K562 (cell line): ENCODE measurements around the gene IRAK2. TPM values are rescaled to one million over a fixed set of nuclear protein-coding genes. Genes with fewer than 3 reads are reported as not detected.

Experiments used
- CUX1 ChIP-seq: fragments of 200-800 bp; sonication (Bioruptor generic); IDR thresholded peaks from 2 replicates; pipeline ENCODE4 v1.6.1; 2016; ENCODE audit warnings: missing genetic modification characterization, missing compliant biosample characterization
- EGR1 ChIP-seq: fragments of 450-650 bp; conservative IDR thresholded peaks from 2 replicates; pipeline ENCODE4 v1.6.1; 2017; ENCODE audit warnings: mild to moderate bottlenecking
- MAFG ChIP-seq: fragments of 450-650 bp; conservative IDR thresholded peaks from 2 replicates; pipeline ENCODE4 v1.6.1; 2016; ENCODE audit warnings: missing genetic modification characterization, missing compliant biosample characterization
- SMAD4 ChIP-seq: fragments of 250-450 bp; sonication (Bioruptor Pico); conservative IDR thresholded peaks from 2 replicates; pipeline ENCODE4 v1.8.0; 2021; ENCODE audit warnings: inconsistent platforms, mild to moderate bottlenecking, moderate library complexity
- TBP ChIP-seq: optimal IDR thresholded peaks from 2 replicates; pipeline ENCODE3; 2011; ENCODE audit warnings: low read depth, low read length, improper control_type of control experiment
- ZBTB11 ChIP-seq, 3 experiments: fragments of 200-800 bp in 1 of 3; fragments of 250-450 bp in 1 of 3; fragments of 450-650 bp in 1 of 3; sonication (Bioruptor Pico) in 1 of 3; sonication (Bioruptor generic) in 1 of 3; formaldehyde crosslinking in 1 of 3; IDR thresholded peaks; 2 replicates each; pipeline versions ENCODE4 v1.6.1 to v1.8.0; 2016 to 2022; ENCODE audit warnings: mild to moderate bottlenecking in 2 of 3, missing genetic modification characterization in 2 of 3, missing compliant biosample characterization in 1 of 3, moderate library complexity in 1 of 3
- ZFP36 ChIP-seq: fragments of 150-350 bp; IDR thresholded peaks from 2 replicates; pipeline ENCODE4 v1.6.1; 2018; ENCODE audit warnings: low read length, low read depth; ENCODE audit not compliant: partially characterized antibody
- ZNF316 ChIP-seq: fragments of 450-650 bp; IDR thresholded peaks from 2 replicates; pipeline ENCODE4 v1.6.1; 2016
- ZNF655 ChIP-seq: fragments of 250-450 bp; sonication (Bioruptor Pico); IDR thresholded peaks from 2 replicates; pipeline ENCODE4 v1.5.0; 2021
- polyA plus RNA-seq, 8 experiments: library from polyadenylated mRNA; depleted of rRNA in 4 of 8; stranded (reverse) in 5 of 8; unstranded in 3 of 8; fragments of >200 nt; fragmentation: Nextera tagmentation in 2 of 8; fragmentation: Illumina TruSeq in 1 of 8; extraction: Ambion mirVana in 2 of 8; extraction: Trizol in 1 of 8; gene quantifications; 2 replicates each; pipeline versions ENCODE4 v1.2.1 to v1.2.3, GENCODE V29; 2011 to 2014; ENCODE audit warnings: inconsistent platforms in 1 of 8, missing spikeins in 1 of 8
- total RNA-seq, 7 experiments: library from RNA; depleted of rRNA in 6 of 7; stranded (reverse); fragments of >200 nt in 6 of 7; fragmentation: Illumina TruSeq in 2 of 7; extraction: Trizol in 2 of 7; gene quantifications; 2 replicates each; pipeline versions ENCODE4 v1.2.1 to v1.2.3, GENCODE V29; 2011 to 2021; ENCODE audit warnings: low replicate concordance in 1 of 7

IRAK2 gene
- total and polyA plus RNA-seq, 9 of the 15 experiments (the other 6 are each of a cell fraction or from before 2014, with no cell fraction given) = 0.42 to 4.4 (median 2.7) TPM

GRCh38 chr3:10279384-10280176, 114.9 kb downstream of the IRAK2 start (continued):
- TF ChIP-seq EGR1 (0 out of 2 replicates have a peak, but pooled peaks have one; percentile 29), ZNF316 (peak; percentile 62), ZFP36 (peak; percentile 20), ZNF655 (CRISPR knock-in tag) (no peak), SMAD4 (CRISPR knock-in tag) (0 out of 2 replicates have a peak, but pooled peaks have one; percentile 27), MAFG (tag) (0 out of 2 replicates have a peak, but pooled peaks have one; percentile 59), ZBTB11 (CRISPR knock-in tag; IDR thresholded peaks at IDR 0.05) (0 out of 6 replicates have a peak, but pooled peaks of 1 of the 3 experiments have one; percentile 32), CUX1 (no peak), TBP (no peak)
